Measurements from ENCODE around the gene SERAC1.

- TF ChIP-seq CTCF (IDR thresholded peaks at IDR 0.05) (no peak), POLR2A (IDR thresholded peaks at IDR 0.05) (no peak)
Observed at GRCh38 chr6:158158123-158158522, 9.9 kb downstream of the SERAC1 start.
